Measurements from ENCODE around the gene DOK1. TPM values are rescaled to one million over a fixed set of nuclear protein-coding genes. Genes with fewer than 3 reads are reported as not detected.

DOK1 gene
- total RNA-seq, 3 donors from 2014 or later, result 16.5 to 18.9 (median 18.5) TPM

DNA sequence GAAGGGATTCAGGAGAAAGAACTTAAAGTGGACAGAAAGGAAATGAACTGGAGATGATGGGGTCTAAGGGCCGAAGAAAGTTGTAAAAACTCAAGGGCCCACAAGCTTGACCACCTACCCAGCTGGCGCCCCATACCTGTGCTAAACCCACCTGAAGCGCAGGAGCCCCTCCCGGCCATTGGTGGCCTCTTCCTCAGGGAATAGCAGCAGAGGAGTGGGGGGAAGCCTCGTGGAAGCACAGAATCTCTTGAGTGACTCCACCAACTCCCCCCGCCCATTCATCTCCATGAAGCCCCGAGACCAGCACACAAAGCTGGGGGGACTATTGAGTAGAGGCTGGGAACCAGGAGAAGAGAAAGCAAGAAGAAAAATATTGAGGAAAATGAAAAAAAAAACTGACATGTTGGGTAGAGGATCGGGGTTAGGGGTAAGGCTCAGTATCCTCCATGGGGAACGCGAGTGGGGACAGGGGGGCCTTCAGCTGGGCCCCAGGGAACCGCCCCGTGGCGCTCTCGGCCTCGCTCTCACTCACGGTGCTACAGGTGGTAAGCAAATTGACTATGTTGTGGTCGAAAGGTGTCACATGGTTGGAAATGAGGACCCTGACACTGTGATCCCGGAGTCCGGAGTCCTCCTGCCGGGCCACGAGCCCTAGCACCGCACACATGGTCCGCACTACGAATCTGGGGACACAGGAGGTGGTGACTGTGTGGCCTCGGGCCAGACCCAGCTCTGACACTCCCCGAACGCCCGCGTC is 25.7 kb upstream of the DOK1 start:
- H3K4me1 ChIP-seq (ENCODE audit: low read depth), result peaks cover 11% of the 10 kb centered on the region
- DNase-seq (peak in 1 of 3 donors; percentile 54), ATAC-seq (peak; percentile 9)
- peak overlapping the region; percentile 79 for H3K4me3 ChIP-seq
- TF ChIP-seq, protein P1, sequence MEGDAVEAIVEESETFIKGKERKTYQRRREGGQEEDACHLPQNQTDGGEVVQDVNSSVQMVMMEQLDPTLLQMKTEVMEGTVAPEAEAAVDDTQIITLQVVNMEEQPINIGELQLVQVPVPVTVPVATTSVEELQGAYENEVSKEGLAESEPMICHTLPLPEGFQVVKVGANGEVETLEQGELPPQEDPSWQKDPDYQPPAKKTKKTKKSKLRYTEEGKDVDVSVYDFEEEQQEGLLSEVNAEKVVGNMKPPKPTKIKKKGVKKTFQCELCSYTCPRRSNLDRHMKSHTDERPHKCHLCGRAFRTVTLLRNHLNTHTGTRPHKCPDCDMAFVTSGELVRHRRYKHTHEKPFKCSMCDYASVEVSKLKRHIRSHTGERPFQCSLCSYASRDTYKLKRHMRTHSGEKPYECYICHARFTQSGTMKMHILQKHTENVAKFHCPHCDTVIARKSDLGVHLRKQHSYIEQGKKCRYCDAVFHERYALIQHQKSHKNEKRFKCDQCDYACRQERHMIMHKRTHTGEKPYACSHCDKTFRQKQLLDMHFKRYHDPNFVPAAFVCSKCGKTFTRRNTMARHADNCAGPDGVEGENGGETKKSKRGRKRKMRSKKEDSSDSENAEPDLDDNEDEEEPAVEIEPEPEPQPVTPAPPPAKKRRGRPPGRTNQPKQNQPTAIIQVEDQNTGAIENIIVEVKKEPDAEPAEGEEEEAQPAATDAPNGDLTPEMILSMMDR (IDR thresholded peaks at IDR 0.05), result no peak
- intact Hi-C loops (cut with DNase I, micrococcal nuclease), result no loop called here
- no peaks in the 10 kb centered on the region for H3K36me3 ChIP-seq (ENCODE audit: low read depth)
- no peaks in the 10 kb centered on the region for H3K9me3 ChIP-seq

- intact Hi-C loops (cut with DNase I, micrococcal nuclease), result loop anchor here in 1 of 2 donors (10.0 kb wide), 1 partner anchor 45 kb away; the partner anchor contains the start of genes CCDC142 and TTC31
- H3K4me3 ChIP-seq, result peak within 1 kb of the TSS; percentile 79
- peak; percentile 98 to 99 (median 98) for DNase-seq
- TF ChIP-seq, protein P1 (IDR thresholded peaks at IDR 0.05), result no peak
- H3K4me1 ChIP-seq (ENCODE audit: low read depth), result peaks cover 11% of the 10 kb centered on the region
- ATAC-seq, result peak; percentile 90
- H3K9me3 ChIP-seq, result no peaks in the 10 kb centered on the region
- no peaks in the 10 kb centered on the region for H3K36me3 ChIP-seq (ENCODE audit: low read depth)
Measured at GRCh38 chr2:74529357-74530238, 24.9 kb upstream of the DOK1 start, which contains the start of the genes AUP1 and HTRA2. Gene AUP1, minus strand, starts transcription at chr2:74529706. Its CDS starts 77 bp downstream, at chr2:74529629. Gene HTRA2, plus strand, starts transcription at chr2:74529933. Its CDS starts 74 bp downstream, at chr2:74530007.

DNA sequence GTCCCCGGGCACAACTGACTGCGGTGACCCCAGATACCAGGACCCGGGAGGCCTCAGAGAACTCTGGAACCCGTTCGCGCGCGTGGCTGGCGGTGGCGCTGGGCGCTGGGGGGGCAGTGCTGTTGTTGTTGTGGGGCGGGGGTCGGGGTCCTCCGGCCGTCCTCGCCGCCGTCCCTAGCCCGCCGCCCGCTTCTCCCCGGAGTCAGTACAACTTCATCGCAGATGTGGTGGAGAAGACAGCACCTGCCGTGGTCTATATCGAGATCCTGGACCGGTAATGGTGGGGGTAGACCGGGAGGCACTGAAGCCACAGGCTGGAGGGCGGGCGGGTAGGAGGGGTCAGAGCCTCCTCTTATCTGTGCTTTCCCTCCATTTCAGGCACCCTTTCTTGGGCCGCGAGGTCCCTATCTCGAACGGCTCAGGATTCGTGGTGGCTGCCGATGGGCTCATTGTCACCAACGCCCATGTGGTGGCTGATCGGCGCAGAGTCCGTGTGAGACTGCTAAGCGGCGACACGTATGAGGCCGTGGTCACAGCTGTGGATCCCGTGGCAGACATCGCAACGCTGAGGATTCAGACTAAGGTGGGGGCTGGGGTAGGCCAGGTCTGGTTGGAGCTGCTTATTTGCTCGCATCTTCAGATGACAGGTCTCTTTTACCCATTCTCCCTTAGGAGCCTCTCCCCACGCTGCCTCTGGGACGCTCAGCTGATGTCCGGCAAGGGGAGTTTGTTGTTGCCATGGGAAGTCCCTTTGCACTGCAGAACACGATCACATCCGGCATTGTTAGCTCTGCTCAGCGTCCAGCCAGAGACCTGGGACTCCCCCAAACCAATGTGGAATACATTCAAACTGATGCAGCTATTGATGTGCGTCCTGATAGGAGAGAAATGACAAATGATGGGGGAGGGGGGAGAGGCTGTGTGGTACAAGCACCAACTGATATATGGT is 24.0 kb upstream of the DOK1 start:
- TF ChIP-seq, protein P1 (IDR thresholded peaks at IDR 0.05), result no peak
- peak; percentile 27 for ATAC-seq
- peak overlapping the region; percentile 79 for H3K4me3 ChIP-seq
- DNase-seq, result peak; percentile 62 to 76 (median 72)
- intact Hi-C loops (cut with DNase I, micrococcal nuclease), result loop anchor here in 1 of 2 donors (10.0 kb wide), 1 partner anchor 46 kb away; the partner anchor contains the start of genes CCDC142 and TTC31
- H3K9me3 ChIP-seq, result no peaks in the 10 kb centered on the region
- H3K4me1 ChIP-seq (ENCODE audit: low read depth), result peaks cover 11% of the 10 kb centered on the region
- no peaks in the 10 kb centered on the region for H3K36me3 ChIP-seq (ENCODE audit: low read depth)

DNA sequence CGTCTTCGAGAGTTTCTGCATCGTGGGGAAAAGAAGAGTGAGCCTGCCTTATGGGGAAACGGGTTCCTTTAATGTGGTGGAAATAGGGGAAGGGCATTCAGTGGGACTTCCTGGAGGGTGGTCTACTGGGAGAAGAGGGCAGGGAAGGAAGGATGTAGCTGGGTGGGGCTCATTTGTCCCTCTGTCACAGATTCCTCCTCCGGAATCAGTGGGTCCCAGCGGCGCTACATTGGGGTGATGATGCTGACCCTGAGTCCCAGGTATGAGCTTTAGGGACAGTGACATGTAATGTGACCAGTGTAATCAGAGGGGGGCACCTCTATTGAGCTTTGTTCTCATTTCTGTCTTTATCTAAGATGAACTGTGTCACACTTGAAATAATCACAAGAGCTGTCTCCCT is 22.9 kb upstream of the DOK1 start:
- no peaks in the 10 kb centered on the region for H3K36me3 ChIP-seq (ENCODE audit: low read depth)
- TF ChIP-seq, protein P1 (IDR thresholded peaks at IDR 0.05), result no peak
- intact Hi-C loops (cut with DNase I, micrococcal nuclease), result loop anchor here in 1 of 2 donors (10.0 kb wide), 1 partner anchor 47 kb away; the partner anchor contains the start of genes CCDC142 and TTC31
- no peaks in the 10 kb centered on the region for H3K9me3 ChIP-seq
- DNase-seq, result no peak
- no peak for ATAC-seq
- H3K4me3 ChIP-seq, result no peak overlapping the region
- peaks cover 11% of the 10 kb centered on the region for H3K4me1 ChIP-seq (ENCODE audit: low read depth)

All from mucosa of descending colon (tissue), 3 donors.